Posterior cingulate gyrus (tissue), 11 donors: ENCODE data around the gene BIN1.
A peak's percentile ranks its signal among the peaks of the same experiment; 100 is the strongest.

ENCODE experiments used
- DNase-seq, 10 donors: peaks; one replicate each; pipeline versions ENCODE4 v3.0.0 to v3.0.0-alpha.2; 2020 to 2021; ENCODE audit warnings: mixed read lengths in 3 of 10
- intact Hi-C: fragments of 100-400 bp; cut with DNase I; formaldehyde crosslinking; loops from one replicate; pipeline ENCODE4 v1.15.1; 2023

The BIN1 gene

DNA sequence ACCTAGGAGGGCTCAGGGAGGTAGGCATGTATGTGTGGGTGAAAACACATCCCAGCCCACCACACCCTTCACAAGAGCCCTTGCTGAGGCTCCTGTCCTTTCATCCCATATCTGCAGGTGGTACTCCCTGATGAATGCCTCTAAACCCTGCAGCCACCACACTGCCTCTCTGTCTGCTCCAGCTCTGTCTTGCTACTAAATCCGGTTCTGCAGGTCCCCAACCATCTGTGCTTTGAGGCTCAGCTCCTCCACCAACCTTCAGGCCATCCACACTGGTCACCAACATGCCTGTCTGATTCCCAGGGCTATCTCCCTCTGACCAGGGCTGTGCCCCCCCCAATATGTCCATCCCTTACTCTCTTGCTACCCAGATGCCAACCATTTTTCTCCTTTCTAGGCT, 92.7 kb downstream of the BIN1 start:
- intact Hi-C loops, result no loop called here
- DNase-seq, result no peak

DNA sequence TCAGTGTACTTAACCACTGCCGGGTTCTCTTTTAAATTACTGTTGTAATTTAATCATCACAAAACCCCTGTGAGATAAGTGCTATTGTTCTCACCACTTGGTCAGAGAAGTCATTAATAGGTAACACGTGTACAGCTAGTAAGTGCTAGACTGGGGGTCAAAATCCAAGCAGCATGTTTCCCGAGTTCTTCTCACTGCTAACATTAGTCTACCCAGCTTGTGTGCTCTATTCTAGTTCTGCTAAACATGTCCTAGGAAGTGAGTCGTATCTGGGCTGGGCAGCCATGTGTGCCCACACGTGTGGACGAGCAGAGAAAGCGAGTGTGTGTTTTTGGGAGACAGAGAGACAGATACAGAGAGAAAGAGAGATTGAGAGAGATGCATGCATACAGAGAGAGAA, 94.1 kb downstream of the BIN1 start:
- intact Hi-C loops, result no loop called here
- DNase-seq, result no peak

- no peak for DNase-seq
- intact Hi-C loops, result no loop called here
These were observed 94.7 kb downstream of the BIN1 start for GRCh38 chr2:127012215-127012614.

GRCh38 chr2:127011796-127012195, 95.2 kb downstream of the BIN1 start:
- intact Hi-C loops, result no loop called here
- no peak for DNase-seq

- DNase-seq, result no peak
- intact Hi-C loops, result no loop called here
These were observed 95.7 kb downstream of the BIN1 start for GRCh38 chr2:127011231-127011661.

DNA sequence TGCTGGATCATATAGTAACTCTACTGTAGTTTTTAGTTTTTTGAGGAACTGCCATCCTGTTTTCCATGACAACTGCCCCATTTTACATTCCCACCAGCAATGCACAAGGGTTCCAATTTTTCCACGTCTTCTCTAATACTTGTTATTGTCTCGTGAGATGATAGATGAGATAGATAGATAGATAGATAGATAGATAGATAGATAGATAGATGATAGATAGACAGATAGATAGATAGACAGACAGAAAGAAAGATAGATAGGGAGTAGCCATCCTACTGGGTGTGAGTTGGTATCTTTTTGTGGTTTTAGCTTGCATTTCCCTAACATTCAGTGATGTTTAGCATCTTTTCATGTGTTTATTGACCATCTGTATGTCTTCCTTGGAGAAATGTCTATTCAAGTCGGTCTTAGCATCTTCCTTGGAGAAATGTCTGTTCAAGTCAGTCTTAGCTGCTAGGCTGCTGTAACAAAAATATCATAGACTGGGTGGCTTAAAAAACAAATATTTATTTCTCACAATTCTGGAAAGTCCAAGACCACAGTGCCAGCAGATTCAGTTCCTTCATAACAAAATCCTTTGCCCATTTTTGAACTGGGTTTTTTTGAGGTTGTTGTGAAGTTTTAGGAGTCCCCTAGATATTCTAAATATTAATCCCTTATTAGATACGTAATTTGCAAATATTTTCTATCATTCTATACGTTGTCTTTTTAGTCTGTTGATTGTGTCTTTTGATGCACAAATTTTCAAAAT, 98.5 kb downstream of the BIN1 start:
- intact Hi-C loops, result no loop called here
- DNase-seq, result no peak

DNA sequence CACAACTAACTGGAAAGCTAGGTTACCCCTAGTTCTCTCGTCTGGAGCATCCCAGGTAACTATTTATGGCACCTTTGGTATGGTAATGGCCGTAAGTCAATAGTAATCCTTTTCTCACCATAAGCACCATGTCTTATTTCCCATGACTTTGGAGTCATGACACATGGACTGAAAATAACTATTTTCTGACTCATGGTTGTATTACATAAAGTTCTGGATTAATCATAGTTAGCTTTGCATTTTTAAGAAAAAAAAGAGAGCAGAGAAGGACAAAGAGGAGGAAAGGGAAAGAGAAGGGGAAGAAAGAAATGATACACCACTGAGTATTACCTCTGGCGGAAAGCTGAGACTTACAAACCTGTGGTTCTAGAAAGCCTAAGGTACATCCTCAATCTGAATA, 99.3 kb downstream of the BIN1 start:
- intact Hi-C loops, result no loop called here
- DNase-seq, result no peak

DNA sequence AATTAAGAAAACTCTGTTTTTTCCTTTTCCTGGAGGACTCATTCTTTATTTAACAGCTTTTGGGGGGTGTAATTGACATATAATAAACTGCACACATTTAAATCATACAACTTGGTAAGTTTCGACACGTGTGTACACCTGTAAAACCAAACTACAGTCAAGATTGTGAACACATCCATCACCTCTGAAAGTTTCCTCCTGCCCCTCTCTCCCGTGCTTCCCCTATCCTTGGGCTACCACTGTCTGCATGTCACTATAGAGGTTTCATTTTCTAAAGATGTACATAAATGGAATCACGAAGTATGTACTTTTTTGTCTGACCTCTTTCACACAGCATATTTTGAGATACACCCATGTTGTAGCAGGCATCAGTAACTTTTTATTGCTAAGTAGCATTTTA, 100.0 kb downstream of the BIN1 start:
- intact Hi-C loops, result no loop called here
- no peak for DNase-seq

DNA sequence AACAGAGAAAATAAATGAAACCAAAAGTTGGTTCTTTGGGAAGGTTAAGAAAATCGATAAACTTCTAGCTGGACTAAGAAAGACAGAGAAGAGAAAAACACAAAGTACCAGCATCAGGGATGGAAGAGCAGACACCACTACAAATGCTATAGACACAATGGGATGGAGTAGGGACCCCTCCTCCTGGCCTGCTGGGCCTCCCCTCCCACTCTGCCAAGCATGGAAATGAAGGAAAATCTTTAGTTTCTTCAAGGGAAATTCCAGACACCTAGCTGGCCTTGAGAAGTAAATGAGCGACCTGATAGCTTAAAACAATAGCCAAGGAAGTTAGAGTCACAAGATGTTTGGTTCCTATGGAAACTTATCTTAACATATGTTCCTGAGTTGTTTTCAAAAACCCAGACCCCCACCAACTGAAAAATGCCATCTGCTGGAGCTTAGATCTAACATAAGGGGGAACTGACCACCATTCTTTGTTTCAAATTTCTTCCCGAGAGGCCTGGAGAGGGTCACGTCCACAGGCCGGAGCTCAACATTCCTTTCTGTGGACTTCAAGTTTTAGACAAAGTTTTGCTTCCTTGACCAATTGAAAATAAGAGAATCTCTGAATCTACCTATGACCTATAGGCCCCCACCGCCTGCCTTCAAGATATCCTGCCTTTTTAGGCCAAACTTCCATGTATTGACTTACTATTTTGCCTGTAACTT, 101.9 kb downstream of the BIN1 start:
- no peak for DNase-seq
- intact Hi-C loops, result no loop called here

- peak in 2 of 10 donors; percentile 21 to 35 for DNase-seq
- intact Hi-C loops, result no loop called here
These were observed 103.7 kb downstream of the BIN1 start for GRCh38 chr2:127003070-127003800.

- DNase-seq, result no peak
- intact Hi-C loops, result no loop called here
These were observed 105.2 kb downstream of the BIN1 start for GRCh38 chr2:127001751-127002150.

DNA sequence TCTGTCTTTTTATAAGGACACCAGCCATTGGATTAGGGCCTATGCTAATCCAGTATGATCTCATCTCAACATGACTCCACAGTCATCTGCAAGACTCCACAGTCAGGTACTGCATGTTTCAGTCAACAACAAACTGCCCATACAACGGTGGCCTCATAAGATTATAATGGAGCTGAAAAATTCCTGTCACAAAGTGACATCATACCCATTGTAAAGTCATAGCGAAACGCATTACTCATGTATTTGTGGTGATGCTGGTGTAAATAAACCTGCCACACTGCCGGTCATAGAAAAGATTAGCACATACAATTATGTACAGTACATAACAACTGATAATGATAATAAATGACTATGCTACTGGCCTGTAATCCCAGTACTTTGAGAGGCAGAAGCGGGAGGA, 106.0 kb downstream of the BIN1 start:
- intact Hi-C loops, result no loop called here
- DNase-seq, result no peak

- no peak for DNase-seq
- intact Hi-C loops, result no loop called here
These were observed 106.8 kb downstream of the BIN1 start for GRCh38 chr2:127000194-127000593.

DNA sequence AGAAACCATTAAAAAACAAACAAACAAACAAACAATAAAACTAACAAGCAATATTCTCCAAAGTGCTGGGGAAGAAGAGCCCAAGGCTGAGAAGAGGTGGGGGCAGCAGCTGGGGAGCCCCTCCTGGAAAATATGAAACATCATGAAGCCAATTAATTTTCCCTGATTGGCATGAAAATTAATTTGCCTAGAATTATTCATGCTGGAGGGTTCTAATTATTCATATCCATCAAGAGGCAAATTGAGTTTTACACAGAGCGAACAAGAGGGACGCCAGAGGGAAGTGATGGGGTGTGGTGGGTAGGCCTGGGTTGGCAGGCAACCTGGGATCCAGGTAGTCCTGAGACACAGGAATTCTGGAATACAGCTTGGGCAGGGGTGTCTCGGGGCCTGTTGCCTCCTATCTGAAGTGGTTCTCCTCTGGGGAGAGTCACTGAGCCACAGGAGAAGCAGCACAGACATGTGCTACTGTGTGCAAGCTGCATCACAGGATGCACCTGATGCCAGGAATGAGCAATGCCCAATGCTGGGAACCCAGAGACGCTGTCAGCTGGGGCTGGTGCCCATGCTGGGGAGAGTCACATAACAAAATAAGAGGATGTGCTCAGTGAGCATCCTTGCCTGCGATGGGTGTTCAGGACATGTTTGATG, 107.7 kb downstream of the BIN1 start:
- intact Hi-C loops, result no loop called here
- DNase-seq, result no peak

DNA sequence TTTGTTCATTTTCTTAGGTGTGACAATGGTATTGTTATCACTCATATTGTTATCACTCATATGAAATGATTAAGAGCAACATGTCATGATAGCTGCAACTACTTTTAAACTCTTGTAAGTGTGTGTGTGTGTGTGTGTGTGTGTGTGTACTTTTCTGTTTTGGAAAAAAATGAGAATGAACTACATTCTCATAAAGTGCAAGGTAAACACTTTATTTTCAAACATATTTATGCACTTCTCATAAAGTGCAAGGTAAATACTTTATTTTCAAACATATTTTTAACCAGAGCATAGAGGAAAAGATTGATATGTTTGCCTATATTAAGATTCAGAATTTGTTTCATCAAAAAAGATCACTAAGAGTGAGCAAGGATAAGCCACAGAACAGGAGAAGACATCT, 108.5 kb downstream of the BIN1 start:
- intact Hi-C loops, result no loop called here
- no peak for DNase-seq
